Prostate gland (tissue), 2 donors: ENCODE data around the gene OR5K3. TPM values are rescaled to one million over a fixed set of nuclear protein-coding genes. Genes with fewer than 3 reads are reported as not detected.

Experiments used
- DNase-seq: peaks from one replicate; pipeline ENCODE4 v3.0.0-alpha.2; 2019; ENCODE audit warnings: low spot score
- H3K27ac ChIP-seq, 2 donors: fragments of 200-600 bp; sonication (generic); 2 replicates each; pipeline ENCODE4 v1.5.1; 2017 to 2019
- H3K27me3 ChIP-seq: fragments of 200-600 bp; sonication (generic); replicated peaks from 2 replicates; pipeline ENCODE4 v1.5.1; 2019; ENCODE audit not compliant: insufficient read depth
- H3K36me3 ChIP-seq, 2 donors: fragments of 200-600 bp; sonication (generic); 1 replicate in 1 of 2; 2 replicates in 1 of 2; pipeline versions ENCODE4 v1.5.1 to v1.8.1; 2017 to 2019
- H3K4me1 ChIP-seq: fragments of 200-600 bp; sonication (generic); replicated peaks from 2 replicates; pipeline ENCODE4 v1.5.1; 2019
- H3K4me3 ChIP-seq, 2 donors: fragments of 200-600 bp; sonication (generic); 2 replicates each; pipeline ENCODE4 v1.5.1; 2017 to 2019
- H3K9me3 ChIP-seq: fragments of 200-600 bp; sonication (generic); 2 replicates; pipeline ENCODE4 v1.5.1; 2017
- CTCF ChIP-seq, 4 experiments: fragments of 200-600 bp in 2 of 4; fragments of 450-650 bp in 2 of 4; sonication (generic) in 2 of 4; IDR thresholded peaks; 1 replicate in 3 of 4; 2 replicates in 1 of 4; pipeline ENCODE4 v1.5.1; 2016 to 2019; ENCODE audit warnings: antibody characterized with exemption in 4 of 4, mild to moderate bottlenecking in 2 of 4, moderate library complexity in 2 of 4
- POLR2A ChIP-seq: fragments of 450-650 bp; IDR thresholded peaks from one replicate; pipeline ENCODE4 v1.6.1; 2016; ENCODE audit warnings: antibody characterized with exemption, mild to moderate bottlenecking
- POLR2AphosphoS5 ChIP-seq: sonication (generic); formaldehyde crosslinking; IDR thresholded peaks from one replicate; pipeline ENCODE4 v1.6.1; 2017; ENCODE audit warnings: antibody characterized with exemption
- WGBS: methylation state at CpG from one replicate; pipeline ENCODE4 v1.1.5; 2018; 5-methylcytosine and 5-hydroxymethylcytosine counted together
- intact Hi-C: fragments of 100-400 bp; cut with DNase I; formaldehyde crosslinking; loops from one replicate; pipeline ENCODE4 v1.14.2; 2022
- total RNA-seq, 2 donors: library from RNA; depleted of rRNA; stranded (reverse); fragments of >200 nt; gene quantifications; one replicate each; pipeline ENCODE4 v1.1.0, GENCODE V29; 2016

Gene OR5K3
- not detected for total RNA-seq

GRCh38 chr3:98390366-98390765, at the start of gene OR5K3:
OR5K3 (plus strand) TSS chr3:98390666; CDS start chr3:98390666, 0 bp downstream.
- no peak within 1 kb of the TSS for H3K4me3 ChIP-seq
- no peaks in the 10 kb centered on the region for H3K4me1 ChIP-seq
- intact Hi-C loops = no loop called here
- no peaks in the 10 kb centered on the region for H3K27me3 ChIP-seq
- no peaks in the 10 kb centered on the region for H3K9me3 ChIP-seq
- H3K27ac ChIP-seq = no peak within 1 kb of the TSS
- no peaks in the 10 kb centered on the region for H3K36me3 ChIP-seq
- DNase-seq = no peak
- no peak for TF ChIP-seq CTCF (IDR thresholded peaks at IDR 0.05)

GRCh38 chr3:98341758-98342157, 48.7 kb upstream of the OR5K3 start:
- no peaks in the 10 kb centered on the region for H3K4me1 ChIP-seq
- H3K27me3 ChIP-seq = no peaks in the 10 kb centered on the region
- DNase-seq = no peak
- H3K36me3 ChIP-seq = no peaks in the 10 kb centered on the region
- no peak for TF ChIP-seq POLR2AphosphoS5
- no peak for TF ChIP-seq CTCF (IDR thresholded peaks at IDR 0.05)
- no peak for TF ChIP-seq POLR2A
- WGBS = 89% methylated on average over 6 of the region's 6 CpGs
- H3K9me3 ChIP-seq = no peaks in the 10 kb centered on the region
- H3K27ac ChIP-seq = no peak overlapping the region
- intact Hi-C loops = loop anchor here (5.0 kb wide), 1 partner anchor 304 kb away; the partner anchor contains the start of gene GABRR3
- H3K4me3 ChIP-seq = no peak overlapping the region

DNA sequence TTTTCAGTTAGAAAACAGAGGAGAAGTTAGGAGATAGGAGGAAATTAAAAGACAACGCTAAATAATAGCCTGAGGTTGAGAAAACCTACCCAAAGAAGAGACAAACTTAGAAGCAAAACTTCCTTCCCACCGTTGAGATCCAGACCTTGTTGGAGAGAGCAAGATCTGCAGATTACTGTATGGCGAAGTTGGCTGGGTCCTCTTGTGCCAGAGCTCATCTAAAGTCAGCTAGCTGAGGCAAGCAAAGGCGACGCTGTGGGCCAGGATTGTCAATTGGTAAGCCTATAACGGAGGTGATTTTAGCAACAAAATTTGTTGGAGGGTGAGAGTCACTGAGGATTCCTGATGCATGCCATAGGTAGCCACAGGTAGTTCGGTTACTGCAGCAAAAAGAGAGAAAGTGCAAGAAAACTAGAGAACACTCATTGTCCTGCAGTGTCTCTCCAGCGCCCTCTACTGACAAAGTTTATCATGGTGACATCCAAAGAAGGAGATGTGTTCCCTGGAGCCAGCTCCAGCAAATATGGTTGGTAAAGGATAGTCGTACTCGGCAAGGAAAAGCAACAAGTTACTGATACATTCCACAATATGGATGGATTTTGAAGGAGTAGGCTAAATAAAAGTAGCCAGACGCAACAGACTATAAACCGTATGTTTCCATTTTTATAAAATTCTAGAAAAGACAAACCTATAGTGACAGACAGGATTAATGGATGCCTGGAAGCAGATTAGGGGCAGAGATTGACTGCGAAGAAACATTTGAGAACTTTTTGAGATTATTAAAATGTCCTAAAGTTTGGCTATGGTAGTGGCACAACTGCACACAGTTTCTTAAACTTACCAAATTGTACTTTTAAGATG, 46.6 kb upstream of the OR5K3 start:
- 53% methylated on average over 13 of the region's 13 CpGs for WGBS
- no peak for DNase-seq
- H3K27ac ChIP-seq = no peak overlapping the region
- H3K4me1 ChIP-seq = no peaks in the 10 kb centered on the region
- no peak for TF ChIP-seq POLR2AphosphoS5
- no peak for TF ChIP-seq POLR2A
- no peaks in the 10 kb centered on the region for H3K9me3 ChIP-seq
- H3K36me3 ChIP-seq = no peaks in the 10 kb centered on the region
- no peaks in the 10 kb centered on the region for H3K27me3 ChIP-seq
- intact Hi-C loops = loop anchor here (5.0 kb wide), 1 partner anchor 307 kb away; the partner anchor contains the start of gene GABRR3
- H3K4me3 ChIP-seq = no peak overlapping the region

DNA sequence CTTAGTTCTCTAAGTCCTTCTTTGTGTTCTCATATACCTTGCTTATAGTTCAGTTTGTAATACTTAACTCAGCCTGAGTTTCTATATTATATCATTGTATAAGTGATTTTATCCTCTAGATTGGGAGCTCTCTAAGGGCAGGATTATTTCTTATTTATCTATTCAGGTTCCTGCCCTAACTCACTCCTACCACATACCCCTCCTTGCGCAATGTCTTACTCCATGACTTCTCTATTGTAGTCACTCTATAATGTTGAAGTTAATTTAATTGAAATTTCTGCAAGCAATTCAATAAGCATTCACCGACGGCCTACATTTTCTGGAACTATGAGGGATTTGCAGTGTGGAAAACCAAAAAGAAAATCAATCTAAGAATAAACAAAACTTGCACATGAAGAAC, 40.4 kb upstream of the OR5K3 start:
- Histone ChIP-seq H3K36me3 (no peaks in the 10 kb centered on the region), H3K27me3 (no peaks in the 10 kb centered on the region), H3K9me3 (no peaks in the 10 kb centered on the region), H3K4me3 (no peak overlapping the region), H3K4me1 (no peaks in the 10 kb centered on the region), H3K27ac (no peak overlapping the region)
- TF ChIP-seq POLR2A (no peak), CTCF (IDR thresholded peaks at IDR 0.05) (no peak), POLR2AphosphoS5 (no peak)
- 86% methylated on average over 3 of the region's 3 CpGs for WGBS
- intact Hi-C loops = no loop called here
- DNase-seq = no peak

DNA sequence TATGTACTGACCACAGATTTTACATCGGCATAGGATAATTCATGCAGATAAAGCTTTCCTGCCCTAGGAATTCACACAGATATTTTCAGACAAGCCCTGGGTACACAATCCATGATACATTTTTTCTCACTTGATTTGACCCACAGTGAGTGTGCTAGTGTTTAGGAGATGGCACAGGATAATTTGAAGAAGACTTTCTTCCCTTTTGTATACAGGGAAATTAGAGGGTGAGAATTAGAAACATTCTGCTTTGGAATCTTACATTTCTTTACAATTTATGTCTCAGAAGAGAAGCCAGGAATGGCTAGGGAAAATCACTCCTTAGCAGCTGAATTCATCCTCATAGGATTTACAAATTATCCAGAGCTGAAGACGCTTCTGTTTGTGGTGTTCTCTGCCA, 36.9 kb upstream of the OR5K3 start, which contains the start of gene OR5K4:
TSS of gene OR5K4 (plus strand) at position 301 of the 400 bp plus-strand sequence. CDS start at position 301, 0 bp downstream.
- TF ChIP-seq CTCF (IDR thresholded peaks at IDR 0.05) = no peak
- TF ChIP-seq POLR2AphosphoS5 = no peak
- no peak for TF ChIP-seq POLR2A
- H3K4me3 ChIP-seq = no peak within 1 kb of the TSS
- no peak within 1 kb of the TSS for H3K27ac ChIP-seq
- no peak for DNase-seq
- intact Hi-C loops = no loop called here
- no peaks in the 10 kb centered on the region for H3K36me3 ChIP-seq
- no peaks in the 10 kb centered on the region for H3K9me3 ChIP-seq
- WGBS = 85% methylated on average over 2 of the region's 2 CpGs
- no peaks in the 10 kb centered on the region for H3K4me1 ChIP-seq
- no peaks in the 10 kb centered on the region for H3K27me3 ChIP-seq
